Left ventricle myocardium inferior (tissue), 1 donor: ENCODE data around the gene SCNN1A. TPM values are rescaled to one million over a fixed set of nuclear protein-coding genes. Genes with fewer than 3 reads are reported as not detected.
A peak's percentile ranks its signal among the peaks of the same experiment; 100 is the strongest.

ENCODE experiments used
- DNase-seq: peaks from one replicate; pipeline ENCODE4 v3.0.0-alpha.2; 2020
- H3K27ac ChIP-seq: fragments of 200-600 bp; replicated peaks from 2 replicates; pipeline ENCODE4 v1.8.0; 2021
- H3K27me3 ChIP-seq: fragments of 200-600 bp; 2 replicates; pipeline ENCODE4 v1.8.0; 2021; ENCODE audit warnings: low read depth
- H3K36me3 ChIP-seq: fragments of 200-600 bp; 2 replicates; pipeline ENCODE4 v1.8.0; 2021
- H3K4me1 ChIP-seq: fragments of 200-600 bp; 2 replicates; pipeline ENCODE4 v1.8.0; 2021
- H3K4me3 ChIP-seq: fragments of 200-600 bp; 2 replicates; pipeline ENCODE4 v1.8.0; 2021; ENCODE audit warnings: mild to moderate bottlenecking, moderate library complexity
- H3K9me3 ChIP-seq: fragments of 200-600 bp; replicated peaks from 2 replicates; pipeline ENCODE4 v1.8.0; 2021
- intact Hi-C: fragments of 100-400 bp; cut with micrococcal nuclease; formaldehyde crosslinking; loops from one replicate; pipeline ENCODE4 v1.11.0; 2022
- total RNA-seq: library from RNA; stranded (reverse); fragmentation: NEBNext Ultra II Directional; extraction: Animal tissue kit (Norgen Biotek cat#: 25700); gene quantifications from one replicate; pipeline ENCODE4 v1.2.1, GENCODE V29; 2021
- TF ChIP-seq, protein P1 (sequence below): fragments of 200-600 bp; IDR thresholded peaks from 2 replicates; pipeline ENCODE4 v1.8.0; 2021; ENCODE audit warnings: antibody characterized with exemption, mild to moderate bottlenecking, borderline replicate concordance
- donor health status: DM: no; HTN: yes; CAD: no; lungs with severe emphysema.

SCNN1A gene
- total RNA-seq, 1 donor from 2014 or later: 0.22 TPM

DNA sequence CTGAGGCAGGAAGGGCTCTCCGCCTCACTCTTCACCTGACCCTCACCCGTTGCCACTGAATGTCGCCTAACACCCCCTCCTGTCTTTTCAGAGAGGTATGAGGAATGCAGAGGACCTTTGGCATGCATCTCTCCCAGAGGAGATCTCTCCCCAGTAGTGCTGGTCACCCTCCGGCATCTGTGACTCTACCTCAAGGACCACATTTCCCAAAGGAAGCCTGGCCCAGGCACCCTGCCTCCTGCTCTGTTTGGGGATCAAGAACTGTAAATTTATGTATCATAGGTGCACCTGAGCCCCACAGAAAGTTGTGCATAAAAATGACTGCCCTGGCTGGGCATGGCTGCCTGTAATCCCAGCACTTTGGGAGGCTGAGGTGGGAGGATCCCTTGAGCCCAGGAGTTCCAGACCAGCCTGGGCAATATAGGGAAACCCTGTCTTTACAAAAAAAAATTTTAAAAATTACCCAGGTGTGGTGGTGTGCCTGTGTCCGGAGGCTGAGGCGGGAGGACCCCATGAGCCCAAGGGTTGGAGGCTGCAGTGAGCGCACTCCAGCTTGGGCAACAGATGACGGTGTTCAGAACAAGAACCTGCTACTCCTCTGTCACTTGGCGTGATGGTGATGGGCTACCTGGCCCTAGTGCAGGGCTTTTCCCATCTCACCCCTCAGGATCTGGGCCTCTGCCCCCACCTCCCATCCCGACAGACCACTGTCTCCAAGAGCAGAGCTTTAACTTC, 47.2 kb downstream of the SCNN1A start:
- intact Hi-C loops: no loop called here
- H3K9me3 ChIP-seq: no peaks in the 10 kb centered on the region
- H3K27me3 ChIP-seq: no peaks in the 10 kb centered on the region
- H3K27ac ChIP-seq: peak overlapping the region; percentile 52
- TF ChIP-seq, protein P1, sequence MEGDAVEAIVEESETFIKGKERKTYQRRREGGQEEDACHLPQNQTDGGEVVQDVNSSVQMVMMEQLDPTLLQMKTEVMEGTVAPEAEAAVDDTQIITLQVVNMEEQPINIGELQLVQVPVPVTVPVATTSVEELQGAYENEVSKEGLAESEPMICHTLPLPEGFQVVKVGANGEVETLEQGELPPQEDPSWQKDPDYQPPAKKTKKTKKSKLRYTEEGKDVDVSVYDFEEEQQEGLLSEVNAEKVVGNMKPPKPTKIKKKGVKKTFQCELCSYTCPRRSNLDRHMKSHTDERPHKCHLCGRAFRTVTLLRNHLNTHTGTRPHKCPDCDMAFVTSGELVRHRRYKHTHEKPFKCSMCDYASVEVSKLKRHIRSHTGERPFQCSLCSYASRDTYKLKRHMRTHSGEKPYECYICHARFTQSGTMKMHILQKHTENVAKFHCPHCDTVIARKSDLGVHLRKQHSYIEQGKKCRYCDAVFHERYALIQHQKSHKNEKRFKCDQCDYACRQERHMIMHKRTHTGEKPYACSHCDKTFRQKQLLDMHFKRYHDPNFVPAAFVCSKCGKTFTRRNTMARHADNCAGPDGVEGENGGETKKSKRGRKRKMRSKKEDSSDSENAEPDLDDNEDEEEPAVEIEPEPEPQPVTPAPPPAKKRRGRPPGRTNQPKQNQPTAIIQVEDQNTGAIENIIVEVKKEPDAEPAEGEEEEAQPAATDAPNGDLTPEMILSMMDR: no peak
- no peak for DNase-seq
- H3K4me3 ChIP-seq: no peak overlapping the region
- H3K36me3 ChIP-seq: peaks cover 54% of the 10 kb centered on the region
- H3K4me1 ChIP-seq: peaks cover 75% of the 10 kb centered on the region

DNA sequence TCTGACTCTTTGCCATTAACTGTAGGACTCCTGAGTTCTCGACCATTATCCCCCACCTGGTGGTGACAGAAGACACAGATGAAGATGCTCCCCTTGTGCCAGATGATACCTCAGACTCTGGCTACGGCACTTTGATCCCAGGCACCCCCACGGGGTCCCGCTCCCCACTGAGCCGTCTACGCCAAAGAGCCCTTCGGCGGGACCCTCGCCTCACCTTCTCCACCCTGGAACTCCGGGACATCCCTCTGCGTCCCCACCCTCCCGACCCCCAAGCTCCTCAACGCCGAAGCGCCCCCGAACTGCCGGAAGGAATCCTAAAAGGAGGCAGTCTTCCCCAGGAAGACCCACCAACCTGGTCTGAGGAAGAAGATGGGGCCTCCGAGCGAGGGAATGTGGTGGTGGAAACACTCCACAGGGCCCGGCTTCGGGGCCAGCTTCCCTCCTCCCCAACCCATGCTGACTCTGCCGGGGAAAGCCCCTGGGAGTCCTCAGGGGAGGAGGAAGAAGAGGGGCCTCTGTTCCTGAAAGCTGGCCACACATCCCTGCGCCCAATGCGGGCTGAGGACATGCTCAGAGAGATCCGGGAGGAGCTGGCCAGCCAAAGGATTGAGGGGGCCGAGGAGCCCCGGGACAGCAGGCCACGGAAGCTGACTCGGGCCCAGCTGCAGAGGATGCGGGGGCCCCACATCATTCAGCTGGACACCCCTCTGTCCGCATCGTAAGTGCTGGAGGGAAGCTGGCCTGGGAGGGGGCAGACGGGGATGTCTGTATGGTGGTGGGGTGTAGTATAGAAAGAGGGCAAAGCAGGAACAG, 47.9 kb downstream of the SCNN1A start:
- TF ChIP-seq, protein P1: no peak
- peak overlapping the region; percentile 52 for H3K27ac ChIP-seq
- H3K27me3 ChIP-seq: no peaks in the 10 kb centered on the region
- peak overlapping the region; percentile 2 for H3K4me3 ChIP-seq
- DNase-seq: no peak
- peaks cover 46% of the 10 kb centered on the region for H3K36me3 ChIP-seq
- H3K9me3 ChIP-seq: no peaks in the 10 kb centered on the region
- H3K4me1 ChIP-seq: peaks cover 78% of the 10 kb centered on the region
- intact Hi-C loops: no loop called here

DNA sequence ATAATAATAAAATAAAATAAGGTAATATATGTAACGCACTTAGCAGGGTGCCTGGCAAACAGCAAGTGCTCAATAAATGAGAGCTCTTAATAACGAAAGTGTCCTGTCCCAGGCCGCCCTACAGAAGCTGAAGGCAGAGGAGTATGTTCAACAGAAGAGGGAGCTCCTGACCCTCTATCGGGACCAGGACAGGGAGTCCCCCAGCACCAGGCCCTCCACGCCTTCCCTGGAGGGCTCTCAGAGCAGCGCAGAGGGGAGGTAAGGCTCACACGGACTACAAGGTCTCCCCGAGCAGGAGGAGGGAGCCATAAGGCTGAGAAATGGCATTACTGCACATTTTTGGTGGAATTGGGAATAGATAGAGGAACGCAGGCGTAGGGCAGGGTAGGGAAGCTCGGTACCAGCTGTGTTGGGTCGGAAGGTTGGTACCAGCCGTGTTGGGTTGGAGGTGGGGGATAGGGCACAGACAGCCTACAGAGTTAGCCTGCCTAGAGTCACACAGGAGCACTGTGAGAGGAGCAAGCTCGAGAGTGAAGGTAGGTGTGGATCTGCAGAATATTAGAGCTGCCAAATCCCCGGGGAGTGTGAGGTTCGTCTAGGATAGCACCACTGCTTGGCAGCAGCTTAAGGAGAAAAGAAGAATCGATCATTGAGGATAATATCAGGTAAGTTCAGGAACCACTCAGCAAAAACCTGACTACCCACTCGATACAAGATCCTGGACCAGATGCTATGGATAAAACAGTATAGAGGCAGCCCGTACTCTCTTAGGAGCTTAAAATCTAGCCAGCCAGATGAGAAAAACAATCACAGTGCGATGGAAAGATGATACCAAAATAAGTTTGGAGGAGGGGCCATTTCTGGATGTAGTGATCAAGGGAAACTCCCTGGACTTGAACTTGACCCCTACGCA, 48.8 kb downstream of the SCNN1A start:
- TF ChIP-seq, protein P1: peak; percentile 71
- peak overlapping the region; percentile 24 for H3K4me3 ChIP-seq
- H3K9me3 ChIP-seq: no peaks in the 10 kb centered on the region
- DNase-seq: peak; percentile 53
- intact Hi-C loops: no loop called here
- H3K27me3 ChIP-seq: no peaks in the 10 kb centered on the region
- peaks cover 85% of the 10 kb centered on the region for H3K4me1 ChIP-seq
- H3K36me3 ChIP-seq: peaks cover 37% of the 10 kb centered on the region
- peak overlapping the region; percentile 52 for H3K27ac ChIP-seq

DNA sequence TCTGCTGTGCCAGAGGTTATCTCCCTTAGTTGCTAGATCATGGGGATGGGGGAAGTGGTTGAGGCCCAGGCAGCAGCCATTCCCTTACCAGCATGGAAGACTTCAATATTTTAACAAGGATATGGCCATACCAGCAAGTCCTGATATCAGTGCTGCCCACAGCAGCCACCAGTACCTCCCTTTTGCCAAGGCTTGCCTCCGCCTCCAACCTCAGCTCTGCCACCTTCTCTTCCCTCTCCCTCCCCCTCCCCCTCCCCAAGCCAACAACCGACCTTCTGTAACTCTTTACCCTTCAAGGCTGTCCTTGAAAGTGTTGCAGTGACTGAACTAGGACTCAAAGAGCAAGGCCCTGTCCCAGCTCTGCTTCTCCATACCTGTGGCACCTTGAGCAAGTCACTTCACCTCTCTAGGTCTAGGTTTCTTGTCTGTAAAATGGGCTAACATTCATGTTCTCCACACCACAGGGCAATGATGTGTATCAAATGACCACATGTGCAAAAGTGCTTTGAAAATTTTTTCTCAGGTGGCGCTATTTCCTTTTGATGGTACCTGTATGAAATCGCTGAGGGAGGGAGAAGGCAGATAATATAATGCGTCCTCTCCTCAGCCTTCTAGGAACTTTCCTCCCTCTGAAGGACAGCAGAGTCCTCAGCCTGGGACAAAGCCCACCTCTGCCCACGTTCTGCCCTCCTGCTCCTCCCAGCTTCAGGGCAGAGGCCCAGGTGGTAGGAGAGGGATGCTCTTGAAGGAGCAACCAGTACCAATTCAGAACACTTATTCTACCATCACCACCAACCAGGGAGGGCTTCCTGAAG, 50.2 kb downstream of the SCNN1A start:
- Histone ChIP-seq H3K27me3 (no peaks in the 10 kb centered on the region), H3K27ac (peak overlapping the region; percentile 83), H3K9me3 (no peaks in the 10 kb centered on the region), H3K4me1 (peaks cover 72% of the 10 kb centered on the region), H3K4me3 (no peak overlapping the region), H3K36me3 (peaks cover 23% of the 10 kb centered on the region)
- DNase-seq: no peak
- intact Hi-C loops: no loop called here
- TF ChIP-seq, protein P1: no peak
